ENCODE data around the gene FURIN.
"Not testable (repeated sequence)": the region's sequence is repeated elsewhere in the genome, so short reads cannot be mapped to it uniquely, and the experiment has no call there.

Gene FURIN

GRCh38 chr15:90918835-90919234, 50.4 kb downstream of the FURIN start:
- TF ChIP-seq ZFX (IDR thresholded peaks at IDR 0.05; ENCODE audit: borderline replicate concordance) (no peak), CTCF (IDR thresholded peaks at IDR 0.05) (no peak)
- H3K27ac ChIP-seq, result no peak overlapping the region

- TF ChIP-seq CTCF (IDR thresholded peaks at IDR 0.05) (no peak), ZFX (IDR thresholded peaks at IDR 0.05; ENCODE audit: borderline replicate concordance) (no peak)
- H3K27ac ChIP-seq, result no peak overlapping the region
These were observed 53.5 kb downstream of the FURIN start for GRCh38 chr15:90921887-90922286.

GRCh38 chr15:90922712-90923322, 54.4 kb downstream of the FURIN start:
- H3K27ac ChIP-seq, result peak overlapping the region; percentile 3; the same call in 1 of the 2 replicates

- TF ChIP-seq ZFX (IDR thresholded peaks at IDR 0.05; ENCODE audit: borderline replicate concordance), result no peak
- no peak for TF ChIP-seq CTCF (IDR thresholded peaks at IDR 0.05)
- no peak overlapping the region for H3K27ac ChIP-seq
These were observed 56.0 kb downstream of the FURIN start for GRCh38 chr15:90924375-90924774.

GRCh38 chr15:90926766-90927165, 58.4 kb downstream of the FURIN start:
- not testable (repeated sequence) for H3K27ac ChIP-seq

- H3K27ac ChIP-seq, result peak overlapping the region; percentile 97; the same call in 1 of the 2 replicates
These were observed 59.7 kb downstream of the FURIN start for GRCh38 chr15:90928106-90928505.

GRCh38 chr15:90929246-90930019, 61.0 kb downstream of the FURIN start:
- TF ChIP-seq CTCF (IDR thresholded peaks at IDR 0.05) (no peak), ZFX (IDR thresholded peaks at IDR 0.05; ENCODE audit: borderline replicate concordance) (no peak)
- peak overlapping the region; percentile 97 for H3K27ac ChIP-seq

- TF ChIP-seq CTCF (IDR thresholded peaks at IDR 0.05), result no peak
- no peak for TF ChIP-seq ZFX (IDR thresholded peaks at IDR 0.05; ENCODE audit: borderline replicate concordance)
- peak overlapping the region; percentile 97 for H3K27ac ChIP-seq
These were observed 62.6 kb downstream of the FURIN start for GRCh38 chr15:90930861-90931574.
